Nephron progenitor cell (in vitro differentiated cells): ENCODE data around the gene LYRM4.

Source experiments
- DNase-seq: peaks from one replicate; pipeline ENCODE4 v3.0.0; 2021
- H3K27ac Mint-ChIP-seq: 2 replicates; pipeline ENCODE4 v1.8.0; 2021; ENCODE audit warnings: mild to moderate bottlenecking, moderate library complexity, mixed read lengths
- H3K27me3 Mint-ChIP-seq: 2 replicates; pipeline ENCODE4 v1.8.0; 2021; ENCODE audit warnings: mild to moderate bottlenecking, low read depth, mixed read lengths; ENCODE audit not compliant: poor library complexity
- H3K36me3 Mint-ChIP-seq: 2 replicates; pipeline ENCODE4 v1.8.0; 2021; ENCODE audit warnings: low read depth, mixed read lengths
- H3K4me1 Mint-ChIP-seq: 2 replicates; pipeline ENCODE4 v1.8.0; 2021; ENCODE audit warnings: mixed read lengths
- H3K4me3 Mint-ChIP-seq: 2 replicates; pipeline ENCODE4 v1.8.0; 2021; ENCODE audit warnings: mild to moderate bottlenecking, moderate library complexity, mixed read lengths
- H3K9me3 Mint-ChIP-seq: 2 replicates; pipeline ENCODE4 v1.8.0; 2021; ENCODE audit warnings: mild to moderate bottlenecking, moderate library complexity, mixed read lengths
- CTCF ChIP-seq: fragments of 200-600 bp; sonication (generic); IDR thresholded peaks from 2 replicates; pipeline ENCODE4 v1.5.0; 2021; ENCODE audit warnings: antibody characterized with exemption

LYRM4 gene

GRCh38 chr6:5260661-5261544 lies at the start of gene LYRM4, which contains the start of gene FARS2:
LYRM4 (minus strand) TSS chr6:5260950; CDS start chr6:5260733, 217 bp downstream.
FARS2 (plus strand) TSS chr6:5261513.
- Mint-ChIP-seq H3K4me1 (peaks cover 25% of the 10 kb centered on the region), H3K4me3 (peak within 1 kb of the TSS; percentile 98), H3K36me3 (peaks cover 34% of the 10 kb centered on the region), H3K27me3 (no peaks in the 10 kb centered on the region), H3K9me3 (peaks cover 4% of the 10 kb centered on the region), H3K27ac (peak within 1 kb of the TSS; percentile 100)
- DNase-seq, result peak; percentile 96
- TF ChIP-seq CTCF, result peak; percentile 17

GRCh38 chr6:5308066-5308465 lies 47.3 kb upstream of the LYRM4 start:
- Mint-ChIP-seq H3K9me3 (peaks cover 14% of the 10 kb centered on the region), H3K4me1 (peaks cover 55% of the 10 kb centered on the region), H3K27me3 (peaks cover 78% of the 10 kb centered on the region), H3K4me3 (no peak overlapping the region), H3K36me3 (peaks cover 18% of the 10 kb centered on the region), H3K27ac (no peak overlapping the region)
- no peak for DNase-seq
- TF ChIP-seq CTCF, result no peak

- Mint-ChIP-seq H3K9me3 (peaks cover 14% of the 10 kb centered on the region), H3K27ac (no peak overlapping the region), H3K4me1 (peaks cover 66% of the 10 kb centered on the region), H3K4me3 (no peak overlapping the region), H3K27me3 (peaks cover 79% of the 10 kb centered on the region), H3K36me3 (peaks cover 18% of the 10 kb centered on the region)
- TF ChIP-seq CTCF, result no peak
- no peak for DNase-seq
Measured at GRCh38 chr6:5307058-5307457, 46.3 kb upstream of the LYRM4 start.

GRCh38 chr6:5305968-5306626 lies 45.3 kb upstream of the LYRM4 start:
- Mint-ChIP-seq H3K4me1 (peaks cover 68% of the 10 kb centered on the region), H3K9me3 (peaks cover 14% of the 10 kb centered on the region), H3K36me3 (peaks cover 18% of the 10 kb centered on the region), H3K4me3 (no peak overlapping the region), H3K27me3 (peaks cover 79% of the 10 kb centered on the region), H3K27ac (peak overlapping the region; percentile 88)
- peak; percentile 57 for DNase-seq
- no peak for TF ChIP-seq CTCF

GRCh38 chr6:5303682-5304081 lies 42.9 kb upstream of the LYRM4 start:
- Mint-ChIP-seq H3K36me3 (peaks cover 10% of the 10 kb centered on the region), H3K4me3 (no peak overlapping the region), H3K9me3 (peaks cover 8% of the 10 kb centered on the region), H3K27me3 (peaks cover 74% of the 10 kb centered on the region), H3K27ac (no peak overlapping the region), H3K4me1 (peaks cover 61% of the 10 kb centered on the region)
- TF ChIP-seq CTCF, result no peak
- DNase-seq, result no peak
